H9 (cell line): ENCODE measurements around the gene MEF2C. TPM values are rescaled to one million over a fixed set of nuclear protein-coding genes. Genes with fewer than 3 reads are reported as not detected.
A peak's percentile ranks its signal among the peaks of the same experiment; 100 is the strongest.

Experiments used
- DNase-seq: peaks from one replicate; pipeline ENCODE4 v3.0.0-alpha.2; 2017
- H2AFZ ChIP-seq: one replicate; pipeline ENCODE4 v1.6.1; 2013; ENCODE audit warnings: mild to moderate bottlenecking, low read length, control low read depth, moderate library complexity
- H2AK5ac ChIP-seq: 2 replicates; pipeline ENCODE4 v1.6.1; 2013; ENCODE audit warnings: low read length, control low read depth, mixed read lengths; ENCODE audit not compliant: insufficient read length
- H2BK120ac ChIP-seq: one replicate; pipeline ENCODE4 v1.6.1; 2013; ENCODE audit warnings: low read depth, mild to moderate bottlenecking, low read length, control low read depth, inconsistent platforms; ENCODE audit not compliant: poor library complexity, severe bottlenecking
- H2BK12ac ChIP-seq: 2 replicates; pipeline ENCODE4 v1.6.1; 2013; ENCODE audit warnings: low read length, control low read depth, mixed read lengths, low read depth; ENCODE audit not compliant: insufficient read length
- H2BK15ac ChIP-seq: 2 replicates; pipeline ENCODE4 v1.6.1; 2013; ENCODE audit warnings: low read depth, low read length, control low read depth
- H2BK20ac ChIP-seq: one replicate; pipeline ENCODE4 v1.6.1; 2013; ENCODE audit warnings: low read depth, mild to moderate bottlenecking, low read length, control low read depth, inconsistent platforms; ENCODE audit not compliant: poor library complexity, severe bottlenecking
- H2BK5ac ChIP-seq: 2 replicates; pipeline ENCODE4 v1.6.1; 2013; ENCODE audit warnings: low read length, control low read depth, mixed read lengths; ENCODE audit not compliant: insufficient read length
- H3K14ac ChIP-seq: 2 replicates; pipeline ENCODE4 v1.6.1; 2013; ENCODE audit warnings: low read length, control low read depth; ENCODE audit not compliant: insufficient read depth
- H3K18ac ChIP-seq: 2 replicates; pipeline ENCODE4 v1.6.1; 2013; ENCODE audit warnings: low read depth, mild to moderate bottlenecking, mixed read lengths, low read length, control low read depth; ENCODE audit not compliant: insufficient read length
- H3K23ac ChIP-seq: 2 replicates; pipeline ENCODE4 v1.6.1; 2013; ENCODE audit warnings: low read length, control low read depth, mixed read lengths, low read depth; ENCODE audit not compliant: insufficient read length
- H3K23me2 ChIP-seq: 2 replicates; pipeline ENCODE4 v1.6.1; 2013; ENCODE audit warnings: low read depth, mild to moderate bottlenecking, mixed read lengths, low read length, control low read depth; ENCODE audit not compliant: insufficient read length, poor library complexity, severe bottlenecking
- H3K27ac ChIP-seq: 2 replicates; pipeline ENCODE4 v1.5.1; 2013; ENCODE audit warnings: low read length, control low read depth, mixed read lengths, low read depth; ENCODE audit not compliant: insufficient read length
- H3K27me3 ChIP-seq: 2 replicates; pipeline ENCODE4 v1.6.1; 2013; ENCODE audit warnings: low read length, control low read depth, inconsistent platforms; ENCODE audit not compliant: insufficient read depth
- H3K4ac ChIP-seq: 2 replicates; pipeline ENCODE4 v1.6.1; 2013; ENCODE audit warnings: low read depth, mild to moderate bottlenecking, control low read depth, inconsistent platforms, low read length, moderate library complexity
- H3K4me1 ChIP-seq: 2 replicates; pipeline ENCODE4 v1.6.1; 2013; ENCODE audit warnings: low read length, control low read depth, inconsistent platforms; ENCODE audit not compliant: insufficient read depth
- H3K4me2 ChIP-seq: 2 replicates; pipeline ENCODE4 v1.6.1; 2013; ENCODE audit warnings: low read length, control low read depth, mixed read lengths; ENCODE audit not compliant: insufficient read length, insufficient read depth
- H3K56ac ChIP-seq: 2 replicates; pipeline ENCODE4 v1.6.1; 2013; ENCODE audit warnings: low read depth, mild to moderate bottlenecking, mixed read lengths, low read length, control low read depth; ENCODE audit not compliant: insufficient read length
- H3K79me1 ChIP-seq: 2 replicates; pipeline ENCODE4 v1.6.1; 2013; ENCODE audit warnings: low read depth, mild to moderate bottlenecking, moderate library complexity, low read length, control low read depth, inconsistent platforms; ENCODE audit not compliant: insufficient read depth, poor library complexity, severe bottlenecking
- H3K79me2 ChIP-seq: 2 replicates; pipeline ENCODE4 v1.6.1; 2013; ENCODE audit warnings: low read length, control low read depth, inconsistent platforms; ENCODE audit not compliant: insufficient read depth
- H3K9ac ChIP-seq: 2 replicates; pipeline ENCODE4 v1.6.1; 2013; ENCODE audit warnings: low read length, control low read depth, mixed read lengths; ENCODE audit not compliant: insufficient read length; ENCODE audit errors: extremely low read depth
- H3K9me3 ChIP-seq: one replicate; pipeline ENCODE4 v1.6.1; 2013; ENCODE audit warnings: low read depth, low read length, inconsistent platforms; ENCODE audit not compliant: control insufficient read depth
- H3T11ph ChIP-seq: one replicate; pipeline ENCODE4 v1.6.1; 2013; ENCODE audit warnings: mild to moderate bottlenecking, low read length, control low read depth, inconsistent platforms
- H4K20me1 ChIP-seq: one replicate; pipeline ENCODE4 v1.6.1; 2013; ENCODE audit not compliant: control insufficient read depth, insufficient read length, insufficient read depth
- H4K5ac ChIP-seq: 2 replicates; pipeline ENCODE4 v1.6.1; 2013; ENCODE audit warnings: low read depth, mild to moderate bottlenecking, mixed read lengths, low read length, control low read depth; ENCODE audit not compliant: insufficient read length
- H4K8ac ChIP-seq: replicated peaks from 2 replicates; pipeline ENCODE4 v1.6.1; 2013; ENCODE audit warnings: low read length, control low read depth, mixed read lengths, low read depth; ENCODE audit not compliant: insufficient read length
- H4K91ac ChIP-seq: 2 replicates; pipeline ENCODE4 v1.6.1; 2013; ENCODE audit warnings: low read depth, mild to moderate bottlenecking, moderate library complexity, mixed read lengths, low read length, control low read depth; ENCODE audit not compliant: insufficient read length
- H3K27ac Mint-ChIP-seq, 3 experiments: 2 replicates in 2 of 3; 3 replicates in 1 of 3; pipeline ENCODE4 v1.8.0; 2020 to 2021; ENCODE audit warnings: mixed read lengths in 3 of 3, mild to moderate bottlenecking in 1 of 3, moderate library complexity in 1 of 3
- H3K27me3 Mint-ChIP-seq: 2 replicates; pipeline ENCODE4 v1.8.0; 2021; ENCODE audit warnings: low read depth, mild to moderate bottlenecking, moderate library complexity, mixed read lengths
- H3K36me3 Mint-ChIP-seq, 3 experiments: 2 replicates in 2 of 3; 3 replicates in 1 of 3; pipeline ENCODE4 v1.8.0; 2020 to 2021; ENCODE audit warnings: low read depth in 3 of 3, mixed read lengths in 3 of 3; ENCODE audit not compliant: insufficient read depth in 1 of 3
- H3K4me1 Mint-ChIP-seq, 2 experiments: 2 replicates each; pipeline ENCODE4 v1.8.0; 2020; ENCODE audit warnings: mixed read lengths in 2 of 2
- H3K4me3 Mint-ChIP-seq, 2 experiments: 2 replicates in 1 of 2; 3 replicates in 1 of 2; pipeline ENCODE4 v1.8.0; 2020 to 2021; ENCODE audit warnings: mild to moderate bottlenecking in 2 of 2, mixed read lengths in 2 of 2, moderate library complexity in 1 of 2
- H3K9me3 Mint-ChIP-seq, 2 experiments: 2 replicates in 1 of 2; 3 replicates in 1 of 2; pipeline ENCODE4 v1.8.0; 2020; ENCODE audit warnings: mild to moderate bottlenecking in 2 of 2, mixed read lengths in 2 of 2, moderate library complexity in 1 of 2
- CTCF ChIP-seq: fragments of 200-600 bp; sonication (generic); conservative IDR thresholded peaks from 3 replicates; pipeline ENCODE4 v1.8.0; 2021; ENCODE audit warnings: antibody characterized with exemption, mild to moderate bottlenecking
- WGBS: extraction: QIAGEN DNeasy Blood & Tissue Kit; methylation state at CpG from one replicate; pipeline ENCODE4 v1.1.7; 2013; ENCODE audit warnings: missing lambda C conversion rate, low lambda C conversion rate, mixed read lengths; ENCODE audit not compliant: insufficient read length; ENCODE audit errors: extremely low coverage; 5-methylcytosine and 5-hydroxymethylcytosine counted together
- total RNA-seq: library from RNA; stranded (reverse); gene quantifications from 2 replicates; pipeline ENCODE4 v1.2.1, GENCODE V29; 2021

Gene MEF2C
- total RNA-seq, 1 experiment from 2014 or later: 0.11 TPM

DNA sequence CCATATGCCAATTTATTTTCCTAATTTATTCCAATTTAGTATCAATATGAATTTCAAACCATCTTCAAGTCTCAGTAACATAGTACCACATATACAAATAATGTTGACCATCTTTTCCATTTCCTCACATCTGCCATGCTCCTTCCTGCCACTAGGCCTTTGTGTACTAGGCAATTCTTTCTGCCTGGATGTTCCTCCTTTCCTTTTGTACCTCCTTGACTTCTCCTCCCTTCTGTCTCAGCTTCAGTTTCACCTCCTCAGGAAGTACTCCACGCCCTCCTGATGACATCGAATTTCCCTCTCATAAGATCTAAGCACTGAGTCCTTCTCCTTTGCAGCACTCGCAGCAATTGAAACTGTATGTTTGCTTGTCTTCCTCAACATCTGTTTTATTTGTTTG lies 53.9 kb downstream of the MEF2C start:
- no peaks in the 10 kb centered on the region for H3K79me2 ChIP-seq
- no peak overlapping the region for H3K4me2 ChIP-seq
- H3K56ac ChIP-seq: no peak overlapping the region
- H2BK120ac ChIP-seq: no peak overlapping the region
- no peaks in the 10 kb centered on the region for H4K20me1 ChIP-seq
- no peaks in the 10 kb centered on the region for H3K79me1 ChIP-seq
- H3K18ac ChIP-seq: no peak overlapping the region
- peak; percentile 51 for TF ChIP-seq CTCF
- Mint-ChIP-seq H3K36me3 (no peaks in the 10 kb centered on the region), H3K9me3 (no peaks in the 10 kb centered on the region), H3K4me3 (no peak overlapping the region), H3K27me3 (no peaks in the 10 kb centered on the region), H3K4me1 (peaks cover 4 to 15% of the 10 kb centered on the region in 2 experiments), H3K27ac (no peak overlapping the region)
- no peak overlapping the region for H2BK5ac ChIP-seq
- no peak overlapping the region for H2BK20ac ChIP-seq
- H3K27ac ChIP-seq: no peak overlapping the region
- H3K9me3 ChIP-seq: no peaks in the 10 kb centered on the region
- H2AK5ac ChIP-seq: no peak overlapping the region
- peaks cover 4% of the 10 kb centered on the region; the same call in 1 of the 2 replicates for H3K4me1 ChIP-seq
- no peak overlapping the region for H3K9ac ChIP-seq
- H3T11ph ChIP-seq: no peak overlapping the region
- no peak overlapping the region for H3K4ac ChIP-seq
- no peak overlapping the region for H3K23ac ChIP-seq
- H2BK12ac ChIP-seq: no peak overlapping the region
- no peaks in the 10 kb centered on the region for H3K23me2 ChIP-seq
- no CpG with 5 or more reads among the region's 3 CpGs for WGBS
- H2BK15ac ChIP-seq: no peak overlapping the region
- H4K91ac ChIP-seq: no peak overlapping the region
- no peak overlapping the region for H4K8ac ChIP-seq
- no peak overlapping the region for H4K5ac ChIP-seq
- H2AFZ ChIP-seq: no peak overlapping the region
- H3K14ac ChIP-seq: no peak overlapping the region
- H3K27me3 ChIP-seq: no peaks in the 10 kb centered on the region
- no peak for DNase-seq
